Measurements from ENCODE around the gene SLC16A12. TPM values are rescaled to one million over a fixed set of nuclear protein-coding genes. Genes with fewer than 3 reads are reported as not detected.

SLC16A12 gene, protein sequence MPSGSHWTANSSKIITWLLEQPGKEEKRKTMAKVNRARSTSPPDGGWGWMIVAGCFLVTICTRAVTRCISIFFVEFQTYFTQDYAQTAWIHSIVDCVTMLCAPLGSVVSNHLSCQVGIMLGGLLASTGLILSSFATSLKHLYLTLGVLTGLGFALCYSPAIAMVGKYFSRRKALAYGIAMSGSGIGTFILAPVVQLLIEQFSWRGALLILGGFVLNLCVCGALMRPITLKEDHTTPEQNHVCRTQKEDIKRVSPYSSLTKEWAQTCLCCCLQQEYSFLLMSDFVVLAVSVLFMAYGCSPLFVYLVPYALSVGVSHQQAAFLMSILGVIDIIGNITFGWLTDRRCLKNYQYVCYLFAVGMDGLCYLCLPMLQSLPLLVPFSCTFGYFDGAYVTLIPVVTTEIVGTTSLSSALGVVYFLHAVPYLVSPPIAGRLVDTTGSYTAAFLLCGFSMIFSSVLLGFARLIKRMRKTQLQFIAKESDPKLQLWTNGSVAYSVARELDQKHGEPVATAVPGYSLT
- total RNA-seq (under 1 TPM; 0.21 to 0.45 TPM), polyA plus RNA-seq (1 to 10 TPM in 1 of 2 donors, under 1 TPM in 1; 0.63 to 6.7 TPM)
- long read RNA-seq, donor 1, partial matches to known transcripts: 0 of 2 reads
- long read RNA-seq, donor 1, other reads (novel, unspliced or antisense): 2 of 2 reads
- long read RNA-seq, donor 2: 0 reads

GRCh38 chr10:89535171-89536012 is at the start of gene SLC16A12:
Gene SLC16A12, minus strand, starts transcription at chr10:89535594. Its CDS starts 73,016 bp downstream, at chr10:89462578.
- peak; percentile 50 to 80 for DNase-seq
- peak; percentile 57 for ATAC-seq (ENCODE audit: low FRiP score)
- Histone ChIP-seq H3K27ac (ENCODE audit: low read depth in 1 of 2, low read length in 2 of 2) (no peak within 1 kb of the TSS), H3K36me3 (ENCODE audit: control insufficient read depth in 1 of 2, insufficient read depth in 2 of 2, low read length in 1 of 2) (no peaks in the 10 kb centered on the region), H3K9me3 (ENCODE audit: control insufficient read depth, low read length) (no peaks in the 10 kb centered on the region), H3K27me3 (ENCODE audit: control insufficient read depth in 1 of 2, insufficient read depth in 2 of 2, low read length in 1 of 2) (no peaks in the 10 kb centered on the region), H3K4me3 (ENCODE audit: low read length in 2 of 2) (peak within 1 kb of the TSS; percentile 10 to 31), H3K4me1 (ENCODE audit: control insufficient read depth in 1 of 2, insufficient read depth in 2 of 2, low read length in 2 of 2) (no peaks in the 10 kb centered on the region)
- WGBS, 2 donors: 2 to 3% methylated on average over 69 to 87 of the region's 87 CpGs
- intact Hi-C loops (cut with DNase I): no loop called here

DNA sequence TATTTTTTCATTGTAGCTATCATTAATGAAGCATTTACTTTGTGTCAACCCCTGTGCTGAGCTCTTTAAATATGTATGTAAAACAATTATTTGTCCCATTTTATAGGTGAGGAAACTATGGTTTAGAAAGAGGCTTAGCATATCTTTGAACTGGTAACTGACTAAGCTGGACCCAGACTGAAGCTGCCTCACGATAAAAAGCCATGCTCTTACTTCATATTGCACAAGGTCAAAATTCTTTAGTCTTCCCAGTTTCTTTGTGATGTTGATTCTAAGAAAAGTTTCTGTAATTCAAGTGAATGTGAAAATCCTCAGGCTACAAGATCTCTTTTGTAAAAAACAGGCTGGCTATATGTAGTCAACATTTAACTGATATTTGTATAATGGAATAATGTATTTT is 46.6 kb upstream of the SLC16A12 start:
- Histone ChIP-seq H3K27ac (ENCODE audit: low read depth in 1 of 2, low read length in 2 of 2) (no peak overlapping the region), H3K27me3 (ENCODE audit: control insufficient read depth in 1 of 2, insufficient read depth in 2 of 2, low read length in 1 of 2) (no peaks in the 10 kb centered on the region), H3K4me3 (ENCODE audit: low read length in 2 of 2) (no peak overlapping the region), H3K36me3 (ENCODE audit: control insufficient read depth in 1 of 2, insufficient read depth in 2 of 2, low read length in 1 of 2) (no peaks in the 10 kb centered on the region), H3K9me3 (ENCODE audit: control insufficient read depth, low read length) (no peaks in the 10 kb centered on the region), H3K4me1 (ENCODE audit: control insufficient read depth in 1 of 2, insufficient read depth in 2 of 2, low read length in 2 of 2) (no peaks in the 10 kb centered on the region)
- ATAC-seq (ENCODE audit: low FRiP score) (no peak), DNase-seq (no peak)
- WGBS, 2 donors: 89 to 97% methylated on average over 1 of the region's 1 CpG
- intact Hi-C loops (cut with DNase I): no loop called here

DNA sequence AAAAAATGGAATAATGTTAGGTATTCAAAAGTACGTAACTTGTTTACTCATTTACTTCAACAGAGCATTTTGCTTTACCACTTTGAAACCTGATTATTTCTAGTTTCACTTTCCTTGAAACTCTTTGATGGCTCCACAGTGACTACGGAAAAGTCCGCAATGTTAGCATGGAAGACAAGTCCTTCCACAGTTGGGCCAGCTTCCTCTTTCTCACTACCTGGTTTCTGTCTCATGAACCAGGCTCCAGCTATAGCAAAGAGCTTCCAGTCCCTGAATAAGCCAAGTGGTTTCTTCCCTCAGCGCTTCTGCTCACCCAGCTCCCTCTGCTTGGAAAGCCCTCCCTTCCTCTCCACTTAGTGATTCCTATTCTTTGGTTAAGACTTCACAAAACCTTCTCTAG is 44.8 kb upstream of the SLC16A12 start:
- Histone ChIP-seq H3K36me3 (ENCODE audit: control insufficient read depth in 1 of 2, insufficient read depth in 2 of 2, low read length in 1 of 2) (no peaks in the 10 kb centered on the region), H3K27me3 (ENCODE audit: control insufficient read depth in 1 of 2, insufficient read depth in 2 of 2, low read length in 1 of 2) (no peaks in the 10 kb centered on the region), H3K4me3 (ENCODE audit: low read length in 2 of 2) (no peak overlapping the region), H3K27ac (ENCODE audit: low read depth in 1 of 2, low read length in 2 of 2) (no peak overlapping the region), H3K9me3 (ENCODE audit: control insufficient read depth, low read length) (no peaks in the 10 kb centered on the region), H3K4me1 (ENCODE audit: control insufficient read depth in 1 of 2, insufficient read depth in 2 of 2, low read length in 2 of 2) (no peaks in the 10 kb centered on the region)
- ATAC-seq (ENCODE audit: low FRiP score) (no peak), DNase-seq (no peak)
- intact Hi-C loops (cut with DNase I): no loop called here
- 86 to 94% methylated on average over 4 of the region's 4 CpGs for WGBS, 2 donors

DNA sequence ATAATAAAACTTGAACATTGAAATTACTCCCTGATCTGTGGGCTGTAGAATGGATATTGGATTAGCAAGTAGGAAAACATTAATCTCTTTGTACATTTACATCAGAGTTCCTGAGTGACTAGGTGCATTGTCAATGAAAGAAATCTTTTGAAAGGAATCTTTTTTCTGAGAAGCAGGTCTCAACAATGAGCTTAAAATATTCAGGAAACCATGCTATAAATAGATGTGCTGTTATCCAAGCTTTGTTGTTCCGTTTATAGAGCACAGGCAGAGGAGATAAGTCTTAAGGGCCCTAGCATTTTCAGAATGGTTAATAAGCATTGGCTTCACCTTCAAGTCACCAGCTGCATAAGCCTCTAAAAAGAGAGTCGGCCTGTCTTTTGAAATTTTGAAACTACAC is 41.3 kb upstream of the SLC16A12 start:
- no peak overlapping the region for H3K27ac ChIP-seq (ENCODE audit: low read depth in 1 of 2, low read length in 2 of 2)
- H3K27me3 ChIP-seq (ENCODE audit: control insufficient read depth in 1 of 2, insufficient read depth in 2 of 2, low read length in 1 of 2): no peaks in the 10 kb centered on the region
- intact Hi-C loops (cut with DNase I): no loop called here
- DNase-seq: no peak
- WGBS, 2 donors: 74 to 76% methylated on average over 2 of the region's 2 CpGs
- H3K4me1 ChIP-seq (ENCODE audit: control insufficient read depth in 1 of 2, insufficient read depth in 2 of 2, low read length in 2 of 2): no peaks in the 10 kb centered on the region
- no peak for ATAC-seq (ENCODE audit: low FRiP score)
- H3K9me3 ChIP-seq (ENCODE audit: control insufficient read depth, low read length): no peaks in the 10 kb centered on the region
- no peak overlapping the region for H3K4me3 ChIP-seq (ENCODE audit: low read length in 2 of 2)
- no peaks in the 10 kb centered on the region for H3K36me3 ChIP-seq (ENCODE audit: control insufficient read depth in 1 of 2, insufficient read depth in 2 of 2, low read length in 1 of 2)

- Histone ChIP-seq H3K27me3 (ENCODE audit: control insufficient read depth in 1 of 2, insufficient read depth in 2 of 2, low read length in 1 of 2) (no peaks in the 10 kb centered on the region), H3K4me3 (ENCODE audit: low read length in 2 of 2) (no peak overlapping the region), H3K9me3 (ENCODE audit: control insufficient read depth, low read length) (no peaks in the 10 kb centered on the region), H3K36me3 (ENCODE audit: control insufficient read depth in 1 of 2, insufficient read depth in 2 of 2, low read length in 1 of 2) (no peaks in the 10 kb centered on the region), H3K4me1 (ENCODE audit: control insufficient read depth in 1 of 2, insufficient read depth in 2 of 2, low read length in 2 of 2) (no peaks in the 10 kb centered on the region), H3K27ac (ENCODE audit: low read depth in 1 of 2, low read length in 2 of 2) (no peak overlapping the region)
- DNase-seq (no peak), ATAC-seq (ENCODE audit: low FRiP score) (no peak)
- intact Hi-C loops (cut with DNase I): no loop called here
- 92 to 94% methylated on average over 3 of the region's 3 CpGs for WGBS, 2 donors
Observed at GRCh38 chr10:89576022-89576421, 40.6 kb upstream of the SLC16A12 start.

DNA sequence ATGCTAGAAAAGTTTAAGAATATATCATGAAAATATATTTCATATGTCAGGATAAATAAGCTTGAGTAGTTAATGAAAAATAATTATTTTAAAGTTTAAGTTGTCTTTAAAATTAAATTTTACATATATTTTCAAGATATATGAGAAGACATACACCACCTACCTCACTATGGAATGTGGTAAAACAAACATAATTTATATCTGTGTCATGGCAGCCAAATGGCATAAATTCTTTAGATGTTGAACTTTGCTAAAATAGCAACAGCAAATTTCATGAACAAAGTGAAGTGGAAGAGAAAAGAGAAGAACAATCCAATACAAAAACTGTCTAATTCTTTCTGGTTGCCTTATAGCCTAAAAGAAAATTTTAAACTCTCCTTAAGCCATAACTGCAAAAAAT is 39.6 kb upstream of the SLC16A12 start:
- Histone ChIP-seq H3K9me3 (ENCODE audit: control insufficient read depth, low read length) (no peaks in the 10 kb centered on the region), H3K4me3 (ENCODE audit: low read length in 2 of 2) (no peak overlapping the region), H3K27me3 (ENCODE audit: control insufficient read depth in 1 of 2, insufficient read depth in 2 of 2, low read length in 1 of 2) (no peaks in the 10 kb centered on the region), H3K4me1 (ENCODE audit: control insufficient read depth in 1 of 2, insufficient read depth in 2 of 2, low read length in 2 of 2) (no peaks in the 10 kb centered on the region), H3K36me3 (ENCODE audit: control insufficient read depth in 1 of 2, insufficient read depth in 2 of 2, low read length in 1 of 2) (no peaks in the 10 kb centered on the region), H3K27ac (ENCODE audit: low read depth in 1 of 2, low read length in 2 of 2) (no peak overlapping the region)
- intact Hi-C loops (cut with DNase I): no loop called here
- DNase-seq (no peak), ATAC-seq (ENCODE audit: low FRiP score) (no peak)

- no peak overlapping the region for H3K27ac ChIP-seq (ENCODE audit: low read depth in 1 of 2, low read length in 2 of 2)
- DNase-seq (no peak), ATAC-seq (ENCODE audit: low FRiP score) (no peak)
- H3K27me3 ChIP-seq (ENCODE audit: control insufficient read depth in 1 of 2, insufficient read depth in 2 of 2, low read length in 1 of 2): no peaks in the 10 kb centered on the region
- 14 to 18% methylated on average over 1 of the region's 1 CpG for WGBS, 2 donors
- no peaks in the 10 kb centered on the region for H3K9me3 ChIP-seq (ENCODE audit: control insufficient read depth, low read length)
- H3K4me3 ChIP-seq (ENCODE audit: low read length in 2 of 2): no peak overlapping the region
- no peaks in the 10 kb centered on the region for H3K36me3 ChIP-seq (ENCODE audit: control insufficient read depth in 1 of 2, insufficient read depth in 2 of 2, low read length in 1 of 2)
- intact Hi-C loops (cut with DNase I): no loop called here
- H3K4me1 ChIP-seq (ENCODE audit: control insufficient read depth in 1 of 2, insufficient read depth in 2 of 2, low read length in 2 of 2): no peaks in the 10 kb centered on the region
Observed at GRCh38 chr10:89574368-89574767, 39.0 kb upstream of the SLC16A12 start.

DNA sequence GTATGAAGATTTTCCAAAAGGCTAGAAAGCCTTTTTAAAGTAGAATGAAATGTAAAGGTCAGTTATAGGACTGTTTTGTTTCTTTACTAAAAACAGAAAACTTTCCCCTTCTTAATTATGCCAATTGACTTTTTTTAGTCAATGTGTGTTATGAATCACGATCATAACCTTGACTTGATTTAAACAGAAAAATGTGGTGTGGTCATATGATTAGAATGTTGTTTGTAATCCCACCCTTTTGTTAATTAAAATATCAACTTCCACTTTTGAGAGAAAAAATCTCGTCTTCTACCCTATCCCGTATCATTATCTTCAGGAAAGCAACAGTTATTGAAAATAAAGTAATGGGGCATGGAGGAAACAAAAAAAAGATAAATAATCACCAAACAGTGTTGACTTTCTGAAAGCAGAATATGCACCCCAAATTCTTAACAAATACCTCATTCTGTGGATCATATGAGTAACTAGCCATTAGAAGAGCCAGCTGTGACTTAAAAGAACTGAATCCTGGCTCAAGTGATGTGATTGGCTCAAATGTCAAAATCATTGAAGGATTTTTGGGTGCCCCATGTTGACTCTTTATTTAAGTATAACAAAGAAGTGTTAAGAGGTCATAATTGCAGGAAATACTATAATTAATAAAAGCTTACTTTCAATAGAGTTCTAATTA is 32.3 kb upstream of the SLC16A12 start:
- Histone ChIP-seq H3K27ac (ENCODE audit: low read depth in 1 of 2, low read length in 2 of 2) (no peak overlapping the region), H3K27me3 (ENCODE audit: control insufficient read depth in 1 of 2, insufficient read depth in 2 of 2, low read length in 1 of 2) (no peaks in the 10 kb centered on the region)
- 80 to 83% methylated on average over 3 of the region's 3 CpGs for WGBS, 2 donors

More for the DNA sequence above, 32.3 kb upstream of the SLC16A12 start:
- Histone ChIP-seq H3K9me3 (ENCODE audit: control insufficient read depth, low read length) (no peaks in the 10 kb centered on the region), H3K4me1 (ENCODE audit: control insufficient read depth in 1 of 2, insufficient read depth in 2 of 2, low read length in 2 of 2) (no peaks in the 10 kb centered on the region), H3K36me3 (ENCODE audit: control insufficient read depth in 1 of 2, insufficient read depth in 2 of 2, low read length in 1 of 2) (no peaks in the 10 kb centered on the region), H3K4me3 (ENCODE audit: low read length in 2 of 2) (no peak overlapping the region)
- no peak for DNase-seq
- ATAC-seq (ENCODE audit: low FRiP score): no peak
- intact Hi-C loops (cut with DNase I): loop anchor here in 1 of 2 donors (10.0 kb wide), 1 partner anchor 313 kb away; the partner anchor contains the start of gene LIPA
